Activated naive CD8-positive, alpha-beta T cell (primary cell): ENCODE results near the gene AADACL4.
"Not testable (repeated sequence)": the region's sequence is repeated elsewhere in the genome, so short reads cannot be mapped to it uniquely, and the experiment has no call there.

Source experiments
- H3K27ac Mint-ChIP-seq: one replicate; pipeline ENCODE4 v1.8.0; 2021; ENCODE audit warnings: mixed read lengths
- H3K27me3 Mint-ChIP-seq: one replicate; pipeline ENCODE4 v1.8.0; 2021; ENCODE audit warnings: mixed read lengths
- H3K36me3 Mint-ChIP-seq: one replicate; pipeline ENCODE4 v1.8.0; 2021; ENCODE audit warnings: mixed read lengths
- H3K4me1 Mint-ChIP-seq: one replicate; pipeline ENCODE4 v1.8.0; 2021; ENCODE audit warnings: low read depth, mixed read lengths
- H3K4me3 Mint-ChIP-seq: one replicate; pipeline ENCODE4 v1.8.0; 2021; ENCODE audit warnings: mild to moderate bottlenecking, mixed read lengths
- H3K9me3 Mint-ChIP-seq: one replicate; pipeline ENCODE4 v1.8.0; 2021; ENCODE audit warnings: low read depth, mixed read lengths

Gene AADACL4

DNA sequence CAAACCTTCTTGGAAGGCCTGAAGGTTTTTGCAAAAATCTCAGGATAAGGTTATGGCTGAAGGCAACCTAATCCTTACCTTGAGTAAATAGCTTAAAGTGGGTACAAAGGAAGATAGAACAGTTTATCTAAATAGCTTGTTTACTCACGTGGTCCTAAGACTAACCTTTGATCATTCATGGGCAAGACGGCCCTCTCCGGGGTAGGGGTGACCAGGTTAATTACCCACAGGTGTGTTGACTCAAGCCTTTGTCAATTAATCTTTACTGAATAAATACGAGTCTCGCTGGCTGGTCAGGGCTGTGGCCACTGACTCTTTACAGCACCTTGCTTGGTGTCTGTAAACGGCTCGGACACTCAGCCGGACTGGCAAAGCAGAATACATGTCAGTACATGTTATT lies 10.8 kb downstream of the AADACL4 start:
- Mint-ChIP-seq H3K36me3 (no peaks in the 10 kb centered on the region), H3K9me3 (no peaks in the 10 kb centered on the region), H3K4me3 (no peak overlapping the region), H3K4me1 (peaks cover 4% of the 10 kb centered on the region), H3K27me3 (peaks cover 4% of the 10 kb centered on the region), H3K27ac (no peak overlapping the region)

DNA sequence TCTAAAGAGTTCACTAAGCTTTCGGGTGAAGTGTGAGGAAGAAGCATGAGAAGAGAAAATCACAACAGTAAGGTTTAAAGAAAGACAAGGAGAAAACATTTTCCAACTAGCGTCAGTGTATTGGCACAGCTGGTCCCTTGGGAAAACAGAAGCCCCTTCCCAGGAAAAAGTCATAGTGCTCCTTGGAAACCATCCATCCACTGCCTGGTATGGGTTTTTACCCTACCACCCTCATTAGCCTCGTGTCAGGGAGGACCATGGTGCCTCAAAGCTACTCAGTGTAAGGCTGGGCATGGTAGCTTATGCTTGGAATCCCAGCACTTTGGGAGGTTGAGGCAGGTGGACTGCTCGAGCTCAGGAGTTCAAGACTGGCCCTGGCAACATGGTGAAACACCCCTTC lies 12.7 kb downstream of the AADACL4 start:
- peaks cover 4% of the 10 kb centered on the region for H3K4me1 Mint-ChIP-seq
- no peak overlapping the region for H3K4me3 Mint-ChIP-seq
- H3K27me3 Mint-ChIP-seq, result no peaks in the 10 kb centered on the region
- H3K36me3 Mint-ChIP-seq, result no peaks in the 10 kb centered on the region
- H3K27ac Mint-ChIP-seq, result no peak overlapping the region
- H3K9me3 Mint-ChIP-seq, result no peaks in the 10 kb centered on the region

DNA sequence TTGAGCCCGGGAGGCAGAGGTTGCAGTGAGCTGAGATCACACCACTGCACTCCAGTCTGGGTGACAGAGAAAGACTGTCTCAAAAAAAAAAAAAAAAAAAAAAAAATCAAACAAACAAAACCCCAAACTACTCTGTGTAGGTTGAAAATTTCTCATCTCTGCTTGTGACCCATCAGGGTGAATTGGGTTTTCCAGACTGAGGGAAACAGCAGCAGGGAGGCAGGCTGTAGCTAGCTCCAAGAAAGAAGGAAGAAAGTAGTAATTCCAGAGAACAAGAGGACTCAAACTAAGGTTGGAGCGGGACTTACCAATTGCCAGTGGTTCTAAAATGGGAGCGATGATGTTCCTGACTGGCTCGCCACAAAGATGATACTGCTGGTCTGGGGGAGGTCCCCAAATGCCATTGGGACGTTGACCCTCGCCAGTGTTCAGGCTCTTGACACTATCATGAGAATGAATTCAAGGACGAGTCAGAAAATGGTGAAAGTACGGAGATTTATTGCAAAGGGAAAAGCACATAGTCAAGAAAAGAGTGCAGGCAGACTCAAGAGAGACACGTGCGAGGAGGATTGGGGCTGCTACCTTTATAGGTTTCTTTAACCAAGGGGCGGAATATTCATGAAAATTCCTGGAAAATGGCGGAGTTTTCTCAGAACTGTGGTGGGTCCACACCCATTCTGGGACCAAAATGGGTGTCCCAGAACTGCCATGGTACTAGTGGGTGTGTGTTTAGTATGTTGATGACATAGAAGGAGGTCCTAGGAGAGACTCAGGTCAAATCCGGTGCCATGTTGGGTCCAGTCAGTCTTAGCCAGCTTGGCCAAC lies 13.4 kb downstream of the AADACL4 start:
- Mint-ChIP-seq H3K9me3 (no peaks in the 10 kb centered on the region), H3K4me1 (peaks cover 4% of the 10 kb centered on the region), H3K4me3 (no peak overlapping the region), H3K27me3 (no peaks in the 10 kb centered on the region), H3K27ac (no peak overlapping the region), H3K36me3 (no peaks in the 10 kb centered on the region)

DNA sequence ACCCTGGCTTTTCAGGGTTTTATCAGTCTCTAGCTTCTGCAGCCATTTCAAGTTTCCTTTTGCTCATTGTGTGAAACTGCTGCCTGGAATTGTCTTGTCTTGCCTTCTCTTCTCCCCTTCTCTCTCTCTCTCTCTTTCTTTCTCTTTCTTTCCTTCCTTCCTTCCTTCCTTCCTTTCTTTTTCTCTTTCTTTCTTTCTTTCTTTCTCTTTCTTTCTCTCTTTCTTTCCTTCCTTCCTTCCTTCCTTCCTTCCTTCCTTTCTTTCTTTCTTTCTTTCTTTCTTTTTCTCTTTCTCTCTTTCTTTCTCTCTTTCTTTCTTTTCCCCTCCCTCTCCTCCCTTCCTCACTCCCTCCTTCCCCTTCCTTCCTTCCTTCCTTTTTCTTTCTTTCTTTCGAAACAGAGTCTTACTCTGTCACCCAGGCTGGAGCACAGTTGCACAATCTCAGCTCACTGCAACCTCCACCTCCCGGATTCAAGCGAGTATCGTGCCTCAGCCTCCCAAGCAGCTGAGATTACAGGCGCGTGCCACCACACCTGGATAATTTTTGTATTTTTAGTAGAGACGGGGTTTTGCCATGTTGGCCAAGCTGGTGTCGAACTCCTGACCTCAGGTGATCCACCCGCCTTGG lies 14.1 kb downstream of the AADACL4 start:
- not testable (repeated sequence) for H3K4me3 Mint-ChIP-seq, H3K4me1 Mint-ChIP-seq, H3K36me3 Mint-ChIP-seq, H3K9me3 Mint-ChIP-seq, H3K27me3 Mint-ChIP-seq, H3K27ac Mint-ChIP-seq

DNA sequence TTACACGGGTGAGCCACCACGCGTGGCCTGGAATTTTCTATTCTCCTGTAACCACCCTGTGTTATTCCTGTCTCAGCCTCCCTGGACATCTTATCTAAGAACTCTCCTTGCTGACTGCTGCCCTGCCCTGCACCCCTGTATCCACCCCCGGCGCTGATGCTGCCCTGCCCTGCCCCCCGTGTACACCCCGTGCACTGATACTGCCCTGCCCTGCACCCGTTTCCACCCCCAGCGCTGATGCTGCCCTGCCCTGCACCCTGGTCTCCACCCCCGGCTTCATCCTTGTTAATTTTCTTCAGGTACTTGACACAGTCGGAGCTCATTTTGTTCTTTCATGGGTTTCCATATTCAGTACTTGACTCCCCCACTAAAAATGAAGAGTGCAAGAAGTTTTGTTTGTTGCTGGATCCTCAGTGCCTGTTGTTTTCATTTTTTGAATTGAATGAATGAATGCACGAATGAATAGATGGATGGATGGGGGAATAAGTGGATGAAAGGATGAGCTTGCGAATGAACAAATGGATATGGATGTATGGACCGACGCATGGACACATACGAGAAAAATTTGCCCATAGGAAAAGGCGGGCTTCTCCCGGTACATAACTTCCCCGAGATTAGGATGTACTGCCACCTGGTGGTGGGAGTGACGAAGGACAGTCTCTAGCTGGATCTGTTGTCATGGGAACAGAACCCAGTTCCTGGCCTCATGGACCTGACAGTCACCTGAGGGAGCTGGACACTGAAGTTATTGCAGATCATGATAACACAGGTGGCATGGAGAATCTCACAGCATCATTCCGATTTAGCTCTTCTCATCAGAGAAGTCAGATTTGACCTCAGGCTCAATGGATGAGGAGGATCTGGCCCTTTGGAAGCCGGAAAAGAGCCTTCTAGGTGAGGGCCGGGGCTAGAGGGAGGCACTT lies 14.9 kb downstream of the AADACL4 start:
- H3K27ac Mint-ChIP-seq, result no peak overlapping the region
- H3K9me3 Mint-ChIP-seq, result no peaks in the 10 kb centered on the region
- H3K4me1 Mint-ChIP-seq, result peaks cover 4% of the 10 kb centered on the region
- H3K4me3 Mint-ChIP-seq, result peak overlapping the region; percentile 35
- no peaks in the 10 kb centered on the region for H3K36me3 Mint-ChIP-seq
- H3K27me3 Mint-ChIP-seq, result no peaks in the 10 kb centered on the region

DNA sequence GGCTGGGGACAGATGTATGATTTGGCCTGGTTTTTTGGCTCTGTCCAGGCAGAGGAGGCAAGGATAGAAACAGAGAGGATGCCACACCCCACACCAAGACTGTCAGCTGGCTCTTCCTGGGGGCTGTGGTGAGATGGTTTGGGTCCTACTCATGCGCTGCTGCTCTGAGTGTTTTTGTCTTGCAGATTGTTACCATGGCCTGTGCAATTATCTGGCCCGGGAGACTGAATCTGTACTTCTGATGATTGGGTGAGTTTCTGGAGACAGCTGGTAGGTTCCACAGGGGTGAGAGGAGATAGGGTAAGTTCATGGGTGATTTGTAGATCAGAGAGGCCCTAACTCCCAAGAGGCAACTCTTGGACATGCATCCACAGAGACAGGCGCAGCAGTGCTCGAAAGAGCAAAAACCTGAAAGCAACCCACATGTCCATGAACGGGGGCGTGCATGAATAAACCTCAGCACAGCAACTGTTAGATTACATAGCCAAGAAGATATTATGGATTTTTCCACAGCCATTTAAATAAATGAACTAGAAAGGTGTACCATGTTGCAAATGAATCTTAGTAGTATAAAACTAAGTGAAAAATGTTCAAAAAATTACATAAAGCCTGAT lies 17.8 kb downstream of the AADACL4 start:
- no peak overlapping the region for H3K27ac Mint-ChIP-seq
- no peak overlapping the region for H3K4me3 Mint-ChIP-seq
- no peaks in the 10 kb centered on the region for H3K36me3 Mint-ChIP-seq
- H3K4me1 Mint-ChIP-seq, result peaks cover 4% of the 10 kb centered on the region
- no peaks in the 10 kb centered on the region for H3K9me3 Mint-ChIP-seq
- H3K27me3 Mint-ChIP-seq, result peaks cover 2% of the 10 kb centered on the region

DNA sequence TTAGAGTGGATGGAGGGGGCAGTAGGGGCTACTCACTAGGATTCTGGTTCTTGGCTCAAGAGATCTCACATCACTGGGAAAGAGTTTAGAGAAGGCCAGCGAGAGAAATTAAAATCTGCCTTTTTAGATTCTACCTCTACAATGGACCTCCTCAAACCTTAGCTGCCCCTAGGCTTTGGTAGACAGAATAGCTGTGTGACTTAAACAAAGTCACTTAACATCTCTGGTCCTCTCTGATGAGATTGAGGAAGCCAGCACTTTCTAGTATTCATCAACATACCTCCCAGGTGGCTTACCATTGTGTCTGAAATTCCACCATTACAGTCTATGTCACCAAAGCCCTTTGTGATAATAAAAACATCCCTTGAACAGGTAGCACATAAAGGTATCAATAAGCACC lies 18.7 kb downstream of the AADACL4 start:
- Mint-ChIP-seq H3K4me1 (peaks cover 4% of the 10 kb centered on the region), H3K4me3 (no peak overlapping the region), H3K27ac (no peak overlapping the region), H3K36me3 (no peaks in the 10 kb centered on the region), H3K27me3 (peaks cover 2% of the 10 kb centered on the region), H3K9me3 (no peaks in the 10 kb centered on the region)

DNA sequence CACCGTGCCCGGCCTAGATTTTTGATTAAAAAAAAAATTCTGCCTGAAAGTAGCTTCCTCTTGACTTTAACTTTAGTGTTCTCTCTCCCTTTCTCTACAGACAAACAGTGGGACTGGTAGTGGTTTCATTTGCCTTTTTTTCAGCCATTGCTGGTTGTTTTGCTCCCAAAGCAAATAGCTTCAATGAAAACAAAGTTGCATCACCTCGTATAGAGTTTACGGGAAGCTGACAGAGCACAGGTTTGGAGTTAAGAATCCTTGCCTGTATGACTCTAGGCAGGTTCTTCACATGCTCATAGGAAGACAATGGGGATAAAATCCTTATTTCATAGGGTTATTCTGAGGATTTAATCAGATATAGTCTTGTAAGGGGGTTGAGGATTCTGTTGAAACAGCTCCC lies 21.6 kb downstream of the AADACL4 start:
- no peak overlapping the region for H3K4me3 Mint-ChIP-seq

DNA sequence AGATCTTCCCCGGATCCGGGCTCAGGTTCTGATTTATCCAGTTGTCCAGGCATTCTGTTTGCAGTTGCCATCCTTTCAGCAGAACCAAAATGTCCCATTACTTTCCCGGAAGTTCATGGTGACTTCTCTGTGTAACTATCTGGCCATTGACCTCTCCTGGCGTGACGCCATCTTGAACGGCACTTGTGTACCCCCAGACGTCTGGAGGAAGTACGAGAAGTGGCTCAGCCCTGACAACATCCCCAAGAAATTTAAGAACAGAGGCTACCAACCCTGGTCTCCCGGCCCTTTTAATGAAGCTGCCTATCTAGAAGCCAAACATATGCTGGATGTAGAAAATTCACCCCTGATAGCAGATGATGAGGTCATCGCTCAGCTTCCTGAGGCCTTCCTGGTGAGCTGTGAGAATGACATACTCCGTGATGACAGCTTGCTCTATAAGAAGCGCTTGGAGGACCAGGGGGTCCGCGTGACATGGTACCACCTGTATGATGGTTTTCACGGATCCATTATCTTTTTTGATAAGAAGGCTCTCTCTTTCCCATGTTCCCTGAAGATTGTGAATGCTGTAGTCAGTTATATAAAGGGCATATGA lies 22.4 kb downstream of the AADACL4 start:
- H3K9me3 Mint-ChIP-seq, result no peaks in the 10 kb centered on the region
- H3K4me3 Mint-ChIP-seq, result no peak overlapping the region
- H3K36me3 Mint-ChIP-seq, result peaks cover 7% of the 10 kb centered on the region
- no peaks in the 10 kb centered on the region for H3K4me1 Mint-ChIP-seq
- no peak overlapping the region for H3K27ac Mint-ChIP-seq
- peaks cover 5% of the 10 kb centered on the region for H3K27me3 Mint-ChIP-seq

More for the DNA sequence above, 21.6 kb downstream of the AADACL4 start:
- H3K27ac Mint-ChIP-seq, result no peak overlapping the region
- H3K4me1 Mint-ChIP-seq, result no peaks in the 10 kb centered on the region
- H3K36me3 Mint-ChIP-seq, result peaks cover 7% of the 10 kb centered on the region
- H3K27me3 Mint-ChIP-seq, result peaks cover 5% of the 10 kb centered on the region
- no peaks in the 10 kb centered on the region for H3K9me3 Mint-ChIP-seq

DNA sequence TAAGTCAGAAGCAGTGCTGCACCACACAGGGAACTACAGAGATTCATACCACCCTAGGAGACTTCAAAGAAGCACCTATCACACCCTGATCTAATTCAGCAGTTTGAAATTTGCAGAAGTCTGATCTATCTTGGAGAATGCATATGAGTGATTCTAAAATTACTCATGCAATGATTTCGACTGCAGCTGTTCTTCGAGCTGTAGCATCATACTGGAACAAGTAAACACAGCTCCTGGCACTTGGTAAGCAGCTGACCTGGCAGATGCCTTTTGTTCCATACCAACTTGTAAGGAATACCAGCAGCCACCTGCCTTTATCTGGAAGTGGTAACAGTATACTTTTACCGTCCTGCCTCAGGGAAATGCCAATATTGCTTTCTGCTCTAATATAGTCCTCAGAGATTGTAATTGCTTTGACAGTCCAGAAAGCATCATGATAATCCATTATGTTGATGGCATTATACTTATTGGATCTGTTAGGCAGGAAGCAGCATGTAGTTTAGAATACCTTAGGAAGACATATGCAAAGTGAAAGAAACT lies 25.7 kb downstream of the AADACL4 start:
- Mint-ChIP-seq H3K27me3 (peaks cover 8% of the 10 kb centered on the region), H3K4me3 (no peak overlapping the region), H3K36me3 (peaks cover 7% of the 10 kb centered on the region)

DNA sequence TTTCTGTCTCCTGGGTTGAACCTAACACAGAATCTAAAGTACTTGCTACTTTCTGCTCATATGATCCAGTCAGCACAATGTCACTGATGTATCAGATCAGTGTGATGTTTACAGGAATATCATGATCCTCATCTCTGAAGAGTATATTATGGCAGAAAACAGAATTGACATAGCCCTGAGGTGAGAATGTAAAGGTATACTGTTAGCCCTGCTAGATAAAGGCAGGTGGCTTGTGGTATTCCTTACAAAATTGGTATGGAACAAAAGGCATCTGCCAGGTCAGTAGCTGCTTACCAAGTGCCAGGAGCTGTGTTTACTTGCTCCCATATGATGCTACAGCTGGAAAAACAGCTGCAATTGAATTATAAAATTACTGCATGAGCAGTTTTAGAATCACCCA lies 30.5 kb downstream of the AADACL4 start:
- no peaks in the 10 kb centered on the region for H3K9me3 Mint-ChIP-seq
- H3K27ac Mint-ChIP-seq, result no peak overlapping the region
- no peaks in the 10 kb centered on the region for H3K4me1 Mint-ChIP-seq
- H3K36me3 Mint-ChIP-seq, result no peaks in the 10 kb centered on the region
- H3K4me3 Mint-ChIP-seq, result no peak overlapping the region
- H3K27me3 Mint-ChIP-seq, result peaks cover 9% of the 10 kb centered on the region

More for the DNA sequence above, 25.7 kb downstream of the AADACL4 start:
- H3K9me3 Mint-ChIP-seq, result no peaks in the 10 kb centered on the region
- H3K27ac Mint-ChIP-seq, result no peak overlapping the region
- no peaks in the 10 kb centered on the region for H3K4me1 Mint-ChIP-seq

DNA sequence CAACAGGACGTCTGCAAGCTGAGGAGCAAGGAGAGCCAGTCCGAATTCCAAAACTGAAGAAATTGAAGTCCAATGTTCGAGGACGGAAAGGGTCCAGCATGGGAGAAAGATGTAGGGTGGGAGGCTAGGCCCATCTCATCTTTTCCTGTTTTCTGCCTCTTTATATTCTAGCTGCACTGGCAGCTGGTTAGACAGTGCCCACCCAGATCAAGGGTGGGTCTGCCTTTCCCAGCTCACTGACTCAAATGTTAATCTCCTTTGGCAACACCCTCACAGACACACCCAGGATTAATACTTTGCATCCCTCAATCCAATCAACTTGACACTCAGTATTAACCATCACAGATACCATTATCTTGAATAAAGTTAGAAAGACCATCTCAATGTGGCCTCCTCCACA lies 32.2 kb downstream of the AADACL4 start:
- not testable (repeated sequence) for H3K9me3 Mint-ChIP-seq, H3K4me3 Mint-ChIP-seq, H3K27ac Mint-ChIP-seq, H3K4me1 Mint-ChIP-seq, H3K36me3 Mint-ChIP-seq
- H3K27me3 Mint-ChIP-seq, result peaks cover 17% of the 10 kb centered on the region

DNA sequence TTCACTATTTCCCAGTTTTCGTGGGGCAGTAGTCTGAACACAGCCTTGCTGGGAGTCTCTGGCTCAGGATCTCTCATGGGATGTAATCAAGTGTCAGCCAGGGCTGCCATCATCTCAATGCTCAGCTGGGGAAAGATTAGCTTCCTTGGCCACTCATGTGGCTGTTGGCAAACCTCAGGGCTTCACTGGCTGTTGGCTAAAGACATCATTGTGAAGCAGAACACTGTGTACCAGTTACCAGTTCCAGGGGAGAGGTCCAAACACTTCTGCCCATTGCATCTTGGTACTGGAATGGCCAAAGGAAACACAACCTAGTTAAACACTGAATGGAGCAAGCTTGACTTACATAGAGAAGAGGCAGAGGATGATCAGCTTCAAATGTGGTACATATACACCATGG lies 33.7 kb downstream of the AADACL4 start:
- H3K27me3 Mint-ChIP-seq, result peaks cover 17% of the 10 kb centered on the region
- H3K36me3 Mint-ChIP-seq, result no peaks in the 10 kb centered on the region
- H3K4me3 Mint-ChIP-seq, result no peak overlapping the region
- H3K27ac Mint-ChIP-seq, result no peak overlapping the region
- H3K9me3 Mint-ChIP-seq, result peaks cover 8% of the 10 kb centered on the region
- H3K4me1 Mint-ChIP-seq, result no peaks in the 10 kb centered on the region

DNA sequence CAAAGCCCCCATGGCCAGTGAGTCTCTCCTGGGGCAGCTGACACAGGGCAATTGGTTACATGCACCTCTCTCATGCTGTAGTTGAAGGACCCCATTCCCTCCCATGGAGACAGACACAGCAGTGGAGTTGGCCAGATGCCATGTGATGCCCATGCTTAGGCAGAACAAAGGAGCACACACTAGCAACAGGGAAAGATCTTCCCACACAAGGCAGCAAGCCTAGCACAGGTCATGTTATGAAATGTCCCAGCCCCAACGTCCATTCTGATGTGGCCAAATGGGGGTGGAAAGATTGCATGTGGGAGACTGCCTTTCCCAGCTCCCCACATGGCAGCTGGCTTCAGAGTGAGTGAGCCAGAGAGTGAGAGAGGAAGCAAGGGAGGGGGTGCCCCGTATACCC lies 34.5 kb downstream of the AADACL4 start:
- H3K4me3 Mint-ChIP-seq, result no peak overlapping the region
- H3K27ac Mint-ChIP-seq, result no peak overlapping the region
- peaks cover 22% of the 10 kb centered on the region for H3K27me3 Mint-ChIP-seq
- H3K4me1 Mint-ChIP-seq, result no peaks in the 10 kb centered on the region
- no peaks in the 10 kb centered on the region for H3K36me3 Mint-ChIP-seq
- H3K9me3 Mint-ChIP-seq, result peaks cover 8% of the 10 kb centered on the region
